K562 (cell line): ENCODE data around the gene CDPF1. TPM values are rescaled to one million over a fixed set of nuclear protein-coding genes. Genes with fewer than 3 reads are reported as not detected.

Source experiments
- ATAC-seq: fragments of 200-7000 bp; cut with Tn5 transposase; 3 replicates; pipeline ENCODE4 v1.9.1; 2020; ENCODE audit warnings: moderate library complexity
- BruUV-seq: library from RNA; stranded (reverse); fragments of 400-500 nt; replicated peaks from 2 replicates; lab custom pipeline; 2021; lab: Mats Ljungman, UMichigan
- CTCF ChIA-PET: fragments of 300-600 bp; formaldehyde crosslinking; extraction: SDS; loops from one replicate; lab custom pipeline; 2021; ENCODE audit warnings: low intra/inter-chr PET ratio; lab: Yijun Ruan, JAX
- POLR2A ChIA-PET: fragments of 300-600, 350-650 bp; sonication (Branson Sonifier 250); formaldehyde crosslinking; extraction: SDS; loops from one replicate; lab custom pipeline; 2021; ENCODE audit warnings: antibody characterized with exemption, inconsistent platforms; lab: Yijun Ruan, JAX
- DNase-seq, 4 experiments: peaks; one replicate each; pipeline versions ENCODE4 v3.0.0 to v3.0.0-alpha.2; 2011 to 2018; ENCODE audit warnings: low spot score in 3 of 4, mixed read lengths in 3 of 4; ENCODE audit errors: extremely low read depth in 1 of 4
- FAIRE-seq: peaks from 2 replicates; lab custom pipeline; 2011; peaks lifted over from hg19 to GRCh38; lab: Jason Lieb, UNC
- H2AFZ ChIP-seq: 2 replicates; pipeline ENCODE4 v1.6.0; 2011; ENCODE audit warnings: low read depth, low read length, control low read depth, inconsistent platforms
- H3K27ac ChIP-seq: fragments of 200-600 bp; 3 replicates; pipeline ENCODE4 v1.8.0; 2011; ENCODE audit warnings: low read depth, mild to moderate bottlenecking, control low read depth, inconsistent platforms, low read length, moderate library complexity, mixed read lengths; ENCODE audit errors: extremely low read depth
- H3K27me3 ChIP-seq, 2 experiments: fragments of 300-600 bp in 1 of 2; 2 replicates in 1 of 2; 3 replicates in 1 of 2; pipeline versions ENCODE4 v1.6.0 to v1.8.0; 2011; ENCODE audit warnings: inconsistent platforms in 2 of 2, low read length in 2 of 2, mild to moderate bottlenecking in 1 of 2, mixed read lengths in 1 of 2, moderate library complexity in 1 of 2; ENCODE audit not compliant: control insufficient read depth in 2 of 2, insufficient read depth in 2 of 2
- H3K36me3 ChIP-seq: fragments of 300-600 bp; 3 replicates; pipeline ENCODE4 v1.8.0; 2011; ENCODE audit warnings: mild to moderate bottlenecking, low read length, inconsistent platforms; ENCODE audit not compliant: control insufficient read depth, insufficient read depth
- H3K4me1 ChIP-seq, 2 experiments: fragments of 200-600 bp in 1 of 2; replicated peaks in 1 of 2; 2 replicates in 1 of 2; 3 replicates in 1 of 2; pipeline versions ENCODE4 v1.5.1 to v1.8.0; 2011; ENCODE audit warnings: inconsistent platforms in 2 of 2, low read length in 2 of 2, mild to moderate bottlenecking in 1 of 2, mixed read lengths in 1 of 2, moderate library complexity in 1 of 2; ENCODE audit not compliant: control insufficient read depth in 2 of 2, insufficient read depth in 2 of 2
- H3K4me2 ChIP-seq: 2 replicates; pipeline ENCODE4 v1.6.1; 2011; ENCODE audit warnings: low read length, control low read depth, inconsistent platforms, mixed read lengths; ENCODE audit not compliant: insufficient read depth
- H3K4me3 ChIP-seq: fragments of 200-600 bp; sonication (generic), shearing (Covaris generic); 2 replicates; pipeline ENCODE4 v1.5.1; 2016; ENCODE audit warnings: control low read depth, inconsistent platforms
- H3K79me2 ChIP-seq: fragments of 200-600 bp; 3 replicates; pipeline ENCODE4 v1.8.0; 2011; ENCODE audit warnings: low read length, inconsistent platforms; ENCODE audit not compliant: control insufficient read depth, insufficient read depth
- H3K9ac ChIP-seq, 2 experiments: 2 replicates each; pipeline versions ENCODE4 v1.6.0 to v1.6.1; 2011; ENCODE audit warnings: low read depth in 2 of 2, low read length in 2 of 2, control low read depth in 1 of 2, inconsistent platforms in 1 of 2, mild to moderate bottlenecking in 1 of 2, mixed read lengths in 1 of 2; ENCODE audit not compliant: insufficient read depth in 1 of 2
- H3K9me1 ChIP-seq: one replicate; pipeline ENCODE4 v1.6.0; 2011; ENCODE audit warnings: inconsistent platforms, mild to moderate bottlenecking, low read length, moderate library complexity; ENCODE audit not compliant: control insufficient read depth, insufficient read depth
- H3K9me3 ChIP-seq: replicated peaks from 2 replicates; pipeline ENCODE4 v1.5.1; 2011; ENCODE audit warnings: low read depth, low read length, inconsistent platforms; ENCODE audit not compliant: control insufficient read depth, insufficient read depth
- H4K20me1 ChIP-seq: replicated peaks from 2 replicates; pipeline ENCODE4 v1.6.1; 2011; ENCODE audit warnings: low read length, inconsistent platforms, mixed read lengths; ENCODE audit not compliant: control insufficient read depth, insufficient read depth
- EHMT2 ChIP-seq: fragments of 450-650 bp; IDR thresholded peaks from 2 replicates; pipeline ENCODE4 v1.6.1; 2018; ENCODE audit warnings: antibody characterized with exemption
- HNRNPUL1 ChIP-seq: fragments of 200-400 bp; formaldehyde crosslinking; IDR thresholded peaks from 2 replicates; pipeline ENCODE4 v1.6.1; 2017; ENCODE audit warnings: low read length
- MYNN ChIP-seq, 2 experiments: sonication (generic); formaldehyde crosslinking in 1 of 2; IDR thresholded peaks; 2 replicates each; pipeline versions ENCODE4 v1.5.0 to v1.6.1; 2016 to 2020; ENCODE audit warnings: antibody characterized with exemption in 1 of 2, missing genetic modification reagents in 1 of 2
- NR1H2 ChIP-seq: sonication (generic); formaldehyde crosslinking; IDR thresholded peaks from 2 replicates; pipeline ENCODE4 v1.4.0; 2020; ENCODE audit warnings: mild to moderate bottlenecking, missing genetic modification reagents
- PHF21A ChIP-seq: fragments of 450-650 bp; IDR thresholded peaks from 2 replicates; pipeline ENCODE4 v1.6.1; 2017; ENCODE audit warnings: low read depth, borderline replicate concordance
- PHTF2 ChIP-seq: fragments of 250-450 bp; sonication (Bioruptor Pico); IDR thresholded peaks from 2 replicates; pipeline ENCODE4 v1.5.0; 2021; ENCODE audit warnings: mild to moderate bottlenecking
- RAD21 ChIP-seq, 2 experiments: fragments of 250-450 bp in 1 of 2; fragments of 450-650 bp in 1 of 2; sonication (Bioruptor Pico) in 1 of 2; formaldehyde crosslinking in 1 of 2; IDR thresholded peaks in 1 of 2; conservative IDR thresholded peaks in 1 of 2; 2 replicates each; pipeline versions ENCODE4 v1.4.0 to v1.8.0; 2020 to 2022; ENCODE audit warnings: mild to moderate bottlenecking in 2 of 2, moderate library complexity in 1 of 2
- RBM34 ChIP-seq: fragments of 200-400 bp; formaldehyde crosslinking; IDR thresholded peaks from 2 replicates; pipeline ENCODE4 v1.6.1; 2018; ENCODE audit warnings: low read length, borderline replicate concordance; ENCODE audit not compliant: insufficient read depth
- SIRT6 ChIP-seq: IDR thresholded peaks from one replicate; pipeline ENCODE4 v1.6.1; 2012; ENCODE audit warnings: low read depth, mild to moderate bottlenecking, control low read depth, inconsistent platforms, low read length, moderate library complexity
- SRSF9 ChIP-seq: fragments of 200-400 bp; formaldehyde crosslinking; IDR thresholded peaks from 2 replicates; pipeline ENCODE4 v1.6.1; 2017; ENCODE audit warnings: low read depth, low read length, borderline replicate concordance
- ZNF174 ChIP-seq: fragments of 250-450 bp; sonication (Bioruptor Pico); IDR thresholded peaks from 2 replicates; pipeline ENCODE4 v1.4.0; 2020; ENCODE audit warnings: mild to moderate bottlenecking
- ZNF239 ChIP-seq: fragments of 250-450 bp; sonication (Bioruptor Pico); IDR thresholded peaks from 2 replicates; pipeline ENCODE4 v1.4.0; 2020; ENCODE audit warnings: mild to moderate bottlenecking
- ZNF347 ChIP-seq: fragments of 450-650 bp; formaldehyde crosslinking; IDR thresholded peaks from 2 replicates; pipeline ENCODE4 v1.4.0; 2020; ENCODE audit warnings: low read depth, mild to moderate bottlenecking, moderate library complexity
- ZNF668 ChIP-seq: fragments of 250-450 bp; sonication (Bioruptor Pico); IDR thresholded peaks from 2 replicates; pipeline ENCODE4 v1.8.0; 2022; ENCODE audit warnings: mild to moderate bottlenecking, inconsistent platforms
- ZNF780A ChIP-seq: fragments of 250-450 bp; sonication (Bioruptor Pico); IDR thresholded peaks from 2 replicates; pipeline ENCODE4 v1.5.0; 2021; ENCODE audit warnings: mild to moderate bottlenecking
- ZSCAN32 ChIP-seq: fragments of 450-650 bp; formaldehyde crosslinking; IDR thresholded peaks from 2 replicates; pipeline ENCODE4 v1.4.0; 2020; ENCODE audit warnings: mild to moderate bottlenecking, moderate library complexity
- WGBS: fragments of 100-300 bp; shearing (Covaris generic); methylation state at CpG from one replicate; pipeline ENCODE4 v1.1.6; 2016; ENCODE audit warnings: low coverage, mixed read lengths; ENCODE audit not compliant: insufficient coverage; ENCODE audit errors: missing lambda C conversion rate; 5-methylcytosine and 5-hydroxymethylcytosine counted together
- in situ Hi-C: fragments of 300-500 bp; cut with MboI; formaldehyde crosslinking; loops from 4 replicates; pipeline ENCODE4 v1.15.0; 2018; ENCODE audit warnings: inconsistent platforms, mixed read lengths
- intact Hi-C: fragments of 100-400 bp; cut with micrococcal nuclease; formaldehyde crosslinking; loops from 2 replicates; pipeline ENCODE4 v1.14.2; 2022
- polyA plus RNA-seq, 8 experiments: library from polyadenylated mRNA; depleted of rRNA in 4 of 8; stranded (reverse) in 5 of 8; unstranded in 3 of 8; fragments of >200 nt; fragmentation: Nextera tagmentation in 2 of 8; fragmentation: Illumina TruSeq in 1 of 8; extraction: Ambion mirVana in 2 of 8; extraction: Trizol in 1 of 8; gene quantifications; 2 replicates each; pipeline versions ENCODE4 v1.2.1 to v1.2.3, GENCODE V29; 2011 to 2014; ENCODE audit warnings: inconsistent platforms in 1 of 8, missing spikeins in 1 of 8
- total RNA-seq, 7 experiments: library from RNA; depleted of rRNA in 6 of 7; stranded (reverse); fragments of >200 nt in 6 of 7; fragmentation: Illumina TruSeq in 2 of 7; extraction: Trizol in 2 of 7; gene quantifications; 2 replicates each; pipeline versions ENCODE4 v1.2.1 to v1.2.3, GENCODE V29; 2011 to 2021; ENCODE audit warnings: low replicate concordance in 1 of 7
- TF ChIP-seq, protein P1 (sequence below): fragments of 250-450 bp; sonication (Bioruptor Pico); IDR thresholded peaks from 2 replicates; pipeline ENCODE4 v1.4.0; 2020; ENCODE audit warnings: mild to moderate bottlenecking, moderate library complexity
- TF ChIP-seq, protein P2 (sequence below): fragments of 450-650 bp; IDR thresholded peaks from 2 replicates; pipeline ENCODE4 v1.6.1; 2016; ENCODE audit warnings: antibody characterized with exemption

The CDPF1 gene
- total and polyA plus RNA-seq, 9 of the 15 experiments (the other 6 are each of a cell fraction or from before 2014, with no cell fraction given) = 0.84 to 19.5 (median 9.1) TPM

DNA sequence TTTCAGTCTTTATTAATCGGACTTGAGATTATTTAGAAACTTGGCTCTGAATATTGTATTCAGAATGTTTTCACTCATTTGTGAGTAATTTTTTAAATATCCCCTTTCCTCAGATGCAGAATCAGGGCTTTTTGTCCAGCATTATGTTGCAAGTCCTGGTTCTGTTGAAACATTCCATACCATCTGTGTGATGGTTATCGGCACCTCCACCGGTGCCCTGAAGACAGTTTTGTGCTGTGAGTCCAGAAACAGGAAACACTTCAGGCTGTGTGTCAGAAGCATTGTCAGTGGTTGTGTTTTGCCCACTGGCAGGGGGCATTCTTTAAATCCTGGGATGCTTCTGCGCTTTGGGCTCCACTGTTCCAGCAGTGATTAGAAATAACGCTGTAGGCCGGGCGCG is 20.4 kb downstream of the CDPF1 start:
- Histone ChIP-seq H2AFZ (no peak overlapping the region), H3K36me3 (no peaks in the 10 kb centered on the region), H3K27ac (no peak overlapping the region), H3K4me1 (peaks cover 6 to 12% of the 10 kb centered on the region in 2 experiments; a peak in 4 of 5 replicates), H3K9ac (no peak overlapping the region), H3K79me2 (no peaks in the 10 kb centered on the region), H4K20me1 (no peaks in the 10 kb centered on the region), H3K4me3 (no peak overlapping the region), H3K9me1 (no peaks in the 10 kb centered on the region), H3K4me2 (no peak overlapping the region), H3K9me3 (no peaks in the 10 kb centered on the region), H3K27me3 (no peaks in the 10 kb centered on the region)
- ATAC-seq = no peak
- BruUV-seq = no TSS peak
- FAIRE-seq = no peak
- TF ChIP-seq, protein P1, sequence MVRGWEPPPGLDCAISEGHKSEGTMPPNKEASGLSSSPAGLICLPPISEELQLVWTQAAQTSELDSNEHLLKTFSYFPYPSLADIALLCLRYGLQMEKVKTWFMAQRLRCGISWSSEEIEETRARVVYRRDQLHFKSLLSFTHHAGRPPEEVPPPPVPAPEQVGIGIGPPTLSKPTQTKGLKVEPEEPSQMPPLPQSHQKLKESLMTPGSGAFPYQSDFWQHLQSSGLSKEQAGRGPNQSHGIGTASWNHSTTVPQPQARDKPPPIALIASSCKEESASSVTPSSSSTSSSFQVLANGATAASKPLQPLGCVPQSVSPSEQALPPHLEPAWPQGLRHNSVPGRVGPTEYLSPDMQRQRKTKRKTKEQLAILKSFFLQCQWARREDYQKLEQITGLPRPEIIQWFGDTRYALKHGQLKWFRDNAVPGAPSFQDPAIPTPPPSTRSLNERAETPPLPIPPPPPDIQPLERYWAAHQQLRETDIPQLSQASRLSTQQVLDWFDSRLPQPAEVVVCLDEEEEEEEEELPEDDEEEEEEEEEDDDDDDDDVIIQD (CRISPR knock-in tag) = no peak
- TF ChIP-seq MYNN (IDR thresholded peaks at IDR 0.05) = no peak
- no peak for TF ChIP-seq MYNN (CRISPR knock-in tag; IDR thresholded peaks at IDR 0.05)
- TF ChIP-seq PHF21A = no peak
- no peak for TF ChIP-seq SIRT6
- no peak for TF ChIP-seq SRSF9
- no peak for TF ChIP-seq ZNF668
- TF ChIP-seq ZNF239 (CRISPR knock-in tag) = no peak
- TF ChIP-seq HNRNPUL1 = no peak
- TF ChIP-seq PHTF2 (CRISPR knock-in tag) = no peak
- no peak for TF ChIP-seq ZNF347 (CRISPR knock-in tag)
- TF ChIP-seq, protein P2, sequence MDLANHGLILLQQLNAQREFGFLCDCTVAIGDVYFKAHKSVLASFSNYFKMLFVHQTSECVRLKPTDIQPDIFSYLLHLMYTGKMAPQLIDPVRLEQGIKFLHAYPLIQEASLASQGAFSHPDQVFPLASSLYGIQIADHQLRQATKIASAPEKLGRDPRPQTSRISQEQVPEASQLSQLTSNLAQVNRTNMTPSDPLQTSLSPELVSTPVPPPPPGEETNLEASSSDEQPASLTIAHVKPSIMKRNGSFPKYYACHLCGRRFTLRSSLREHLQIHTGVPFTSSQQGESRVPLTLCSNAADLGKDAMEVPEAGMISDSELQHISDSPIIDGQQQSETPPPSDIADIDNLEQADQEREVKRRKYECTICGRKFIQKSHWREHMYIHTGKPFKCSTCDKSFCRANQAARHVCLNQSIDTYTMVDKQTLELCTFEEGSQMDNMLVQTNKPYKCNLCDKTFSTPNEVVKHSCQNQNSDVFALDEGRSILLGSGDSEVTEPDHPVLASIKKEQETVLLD = no peak
- no peak for TF ChIP-seq NR1H2 (CRISPR knock-in tag)
- TF ChIP-seq ZNF174 (CRISPR knock-in tag) = no peak
- no peak for TF ChIP-seq RAD21 (CRISPR knock-in tag; conservative IDR thresholded peaks at IDR 0.05 in 1 of 2, IDR thresholded peaks at IDR 0.05 in 1 of 2)
- TF ChIP-seq EHMT2 = no peak
- TF ChIP-seq RBM34 = no peak
- no peak for TF ChIP-seq ZSCAN32 (CRISPR knock-in tag)
- TF ChIP-seq ZNF780A (CRISPR knock-in tag) = no peak
- 79% methylated on average over 8 of the region's 8 CpGs for WGBS
- intact Hi-C loops = no loop called here
- POLR2A ChIA-PET = interaction anchor here (0.6 kb wide), 1 partner anchor 293 kb away, joined by 3 read pairs; no protein-coding TSS in a partner anchor
- in situ Hi-C loops = no loop called here
- CTCF ChIA-PET = no interaction called here
- DNase-seq = no peak
